ENCODE measurements around the gene CELF4.

CELF4 gene

GRCh38 chr18:37389684-37390368 lies 175.8 kb downstream of the CELF4 start:
- no peaks in the 10 kb centered on the region for H3K36me3 ChIP-seq (ENCODE audit: control insufficient read depth, insufficient read depth, low read length)
- no peak for DNase-seq
- H3K79me2 ChIP-seq (ENCODE audit: control insufficient read depth, insufficient read depth, low read length), result no peaks in the 10 kb centered on the region
- peaks cover 4% of the 10 kb centered on the region for H3K4me1 ChIP-seq (ENCODE audit: control insufficient read depth, low read depth, low read length)
- no peak overlapping the region for H3K18ac ChIP-seq (ENCODE audit: low read length)
- no peak overlapping the region for H2BK120ac ChIP-seq (ENCODE audit: low read depth, low read length)
- WGBS (ENCODE audit: extremely low coverage, insufficient coverage, low lambda C conversion rate), result no CpG with 5 or more reads among the region's 19 CpGs
- no peaks in the 10 kb centered on the region for H3K27me3 ChIP-seq (ENCODE audit: insufficient read depth, low read length, poor library complexity)
- no peak overlapping the region for H3K4ac ChIP-seq (ENCODE audit: low read depth, low read length)
- no peak overlapping the region for H2BK15ac ChIP-seq (replicated peaks; ENCODE audit: low read depth)
- no peak overlapping the region for H2AK5ac ChIP-seq (ENCODE audit: low read length)
- no peak overlapping the region for H3K23ac ChIP-seq (ENCODE audit: low read length)
- H3K4me2 ChIP-seq (ENCODE audit: low read length), result no peak overlapping the region
- H3K27ac ChIP-seq (ENCODE audit: low read depth, low read length), result no peak overlapping the region
- H3K79me1 ChIP-seq (ENCODE audit: low read length), result no peaks in the 10 kb centered on the region
- H4K8ac ChIP-seq (ENCODE audit: low read depth, low read length), result no peak overlapping the region
- no peak overlapping the region for H4K5ac ChIP-seq (ENCODE audit: low read length)
- no peak overlapping the region for H3K4me3 ChIP-seq (ENCODE audit: low read length)
- no peak overlapping the region for H3K56ac ChIP-seq (ENCODE audit: low read length)
- H2BK5ac ChIP-seq (ENCODE audit: low read length), result no peak overlapping the region
- H3K9ac ChIP-seq (ENCODE audit: low read length), result no peak overlapping the region

DNA sequence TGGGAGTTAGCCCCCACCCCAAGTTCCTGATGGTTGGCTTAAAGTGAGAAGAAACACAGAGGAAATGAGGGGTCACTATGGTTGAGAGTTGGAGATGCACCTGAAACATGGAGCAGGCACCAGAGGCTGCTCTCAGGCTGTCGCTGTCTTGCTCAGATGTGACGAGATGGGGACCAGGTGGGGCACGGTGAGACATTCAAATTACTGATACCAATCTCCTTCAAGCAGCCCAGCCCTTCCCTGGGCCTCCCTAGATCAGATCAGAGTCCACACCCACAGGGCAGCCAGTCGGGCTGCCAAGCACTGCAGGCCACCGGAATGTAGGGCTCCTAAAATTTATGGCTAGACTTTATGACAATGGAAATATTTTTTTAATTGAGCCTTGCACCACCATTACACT lies 176.6 kb downstream of the CELF4 start:
- Histone ChIP-seq H3K56ac (ENCODE audit: low read length) (no peak overlapping the region), H3K79me1 (ENCODE audit: low read length) (no peaks in the 10 kb centered on the region), H2BK15ac (replicated peaks; ENCODE audit: low read depth) (no peak overlapping the region), H3K4me2 (ENCODE audit: low read length) (no peak overlapping the region), H4K8ac (ENCODE audit: low read depth, low read length) (no peak overlapping the region), H4K5ac (ENCODE audit: low read length) (no peak overlapping the region), H3K23ac (ENCODE audit: low read length) (no peak overlapping the region), H3K4ac (ENCODE audit: low read depth, low read length) (no peak overlapping the region), H3K9ac (ENCODE audit: low read length) (no peak overlapping the region), H3K27me3 (ENCODE audit: insufficient read depth, low read length, poor library complexity) (no peaks in the 10 kb centered on the region), H3K79me2 (ENCODE audit: control insufficient read depth, insufficient read depth, low read length) (no peaks in the 10 kb centered on the region), H2BK120ac (ENCODE audit: low read depth, low read length) (no peak overlapping the region), H3K18ac (ENCODE audit: low read length) (no peak overlapping the region), H3K4me3 (ENCODE audit: low read length) (no peak overlapping the region), H3K36me3 (ENCODE audit: control insufficient read depth, insufficient read depth, low read length) (no peaks in the 10 kb centered on the region), H2AK5ac (ENCODE audit: low read length) (no peak overlapping the region), H3K27ac (ENCODE audit: low read depth, low read length) (no peak overlapping the region), H3K4me1 (ENCODE audit: control insufficient read depth, low read depth, low read length) (peaks cover 4% of the 10 kb centered on the region), H2BK5ac (ENCODE audit: low read length) (no peak overlapping the region)
- no CpG with 5 or more reads among the region's 5 CpGs for WGBS (ENCODE audit: extremely low coverage, insufficient coverage, low lambda C conversion rate)
- DNase-seq, result no peak

DNA sequence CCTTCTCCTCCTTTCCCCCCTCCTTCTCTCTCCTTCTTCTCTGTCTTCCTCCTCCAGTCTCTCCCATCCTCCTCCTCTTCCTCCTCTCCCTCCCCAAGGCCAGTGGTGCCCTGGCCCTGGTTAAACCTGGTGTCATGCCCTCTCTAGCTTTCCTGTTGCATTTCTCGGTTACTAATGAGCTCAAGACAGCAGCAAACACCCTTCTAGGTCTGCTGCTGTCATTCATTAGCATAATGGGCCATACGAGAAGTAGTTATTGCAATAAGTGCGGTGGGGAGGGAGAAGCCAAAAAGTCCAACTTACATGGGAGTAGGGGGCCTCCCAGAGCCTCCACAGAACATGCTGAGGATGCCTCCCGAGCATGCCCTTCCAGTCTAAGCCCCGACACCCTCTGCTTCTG lies 177.2 kb downstream of the CELF4 start:
- H3K4me1 ChIP-seq (ENCODE audit: control insufficient read depth, low read depth, low read length), result peaks cover 2% of the 10 kb centered on the region
- H2BK120ac ChIP-seq (ENCODE audit: low read depth, low read length), result no peak overlapping the region
- no peak overlapping the region for H3K4me3 ChIP-seq (ENCODE audit: low read length)
- no peaks in the 10 kb centered on the region for H3K79me1 ChIP-seq (ENCODE audit: low read length)
- no peaks in the 10 kb centered on the region for H3K36me3 ChIP-seq (ENCODE audit: control insufficient read depth, insufficient read depth, low read length)
- no peaks in the 10 kb centered on the region for H3K27me3 ChIP-seq (ENCODE audit: insufficient read depth, low read length, poor library complexity)
- no peak overlapping the region for H3K56ac ChIP-seq (ENCODE audit: low read length)
- no peak overlapping the region for H2BK15ac ChIP-seq (replicated peaks; ENCODE audit: low read depth)
- H3K79me2 ChIP-seq (ENCODE audit: control insufficient read depth, insufficient read depth, low read length), result no peaks in the 10 kb centered on the region
- H3K23ac ChIP-seq (ENCODE audit: low read length), result no peak overlapping the region
- DNase-seq, result no peak
- H4K5ac ChIP-seq (ENCODE audit: low read length), result no peak overlapping the region
- H4K8ac ChIP-seq (ENCODE audit: low read depth, low read length), result no peak overlapping the region
- no peak overlapping the region for H3K4ac ChIP-seq (ENCODE audit: low read depth, low read length)
- no CpG with 5 or more reads among the region's 5 CpGs for WGBS (ENCODE audit: extremely low coverage, insufficient coverage, low lambda C conversion rate)
- H2BK5ac ChIP-seq (ENCODE audit: low read length), result no peak overlapping the region
- H3K18ac ChIP-seq (ENCODE audit: low read length), result no peak overlapping the region
- no peak overlapping the region for H3K27ac ChIP-seq (ENCODE audit: low read depth, low read length)
- no peak overlapping the region for H3K4me2 ChIP-seq (ENCODE audit: low read length)
- H3K9ac ChIP-seq (ENCODE audit: low read length), result no peak overlapping the region
- H2AK5ac ChIP-seq (ENCODE audit: low read length), result no peak overlapping the region

GRCh38 chr18:37385846-37386778 lies 179.5 kb downstream of the CELF4 start:
- H3K4ac ChIP-seq (ENCODE audit: low read depth, low read length), result no peak overlapping the region
- no peaks in the 10 kb centered on the region for H3K79me2 ChIP-seq (ENCODE audit: control insufficient read depth, insufficient read depth, low read length)
- no peak overlapping the region for H4K8ac ChIP-seq (ENCODE audit: low read depth, low read length)
- H3K56ac ChIP-seq (ENCODE audit: low read length), result no peak overlapping the region
- H2BK15ac ChIP-seq (replicated peaks; ENCODE audit: low read depth), result no peak overlapping the region
- no peaks in the 10 kb centered on the region for H3K27me3 ChIP-seq (ENCODE audit: insufficient read depth, low read length, poor library complexity)
- no peak overlapping the region for H3K27ac ChIP-seq (ENCODE audit: low read depth, low read length)
- no peak for DNase-seq
- no peaks in the 10 kb centered on the region for H3K4me1 ChIP-seq (ENCODE audit: control insufficient read depth, low read depth, low read length)
- no peak overlapping the region for H3K23ac ChIP-seq (ENCODE audit: low read length)
- no peak overlapping the region for H3K18ac ChIP-seq (ENCODE audit: low read length)
- no peak overlapping the region for H3K4me2 ChIP-seq (ENCODE audit: low read length)
- WGBS (ENCODE audit: extremely low coverage, insufficient coverage, low lambda C conversion rate), result no CpG with 5 or more reads among the region's 9 CpGs
- H2BK5ac ChIP-seq (ENCODE audit: low read length), result no peak overlapping the region
- no peaks in the 10 kb centered on the region for H3K79me1 ChIP-seq (ENCODE audit: low read length)
- H2BK120ac ChIP-seq (ENCODE audit: low read depth, low read length), result no peak overlapping the region
- H3K36me3 ChIP-seq (ENCODE audit: control insufficient read depth, insufficient read depth, low read length), result no peaks in the 10 kb centered on the region
- H3K9ac ChIP-seq (ENCODE audit: low read length), result no peak overlapping the region
- H4K5ac ChIP-seq (ENCODE audit: low read length), result no peak overlapping the region
- H2AK5ac ChIP-seq (ENCODE audit: low read length), result no peak overlapping the region
- no peak overlapping the region for H3K4me3 ChIP-seq (ENCODE audit: low read length)

GRCh38 chr18:37383846-37384595 lies 181.6 kb downstream of the CELF4 start:
- no peak for DNase-seq
- H3K4ac ChIP-seq (ENCODE audit: low read depth, low read length), result no peak overlapping the region
- H4K5ac ChIP-seq (ENCODE audit: low read length), result no peak overlapping the region
- no peaks in the 10 kb centered on the region for H3K36me3 ChIP-seq (ENCODE audit: control insufficient read depth, insufficient read depth, low read length)
- H3K27ac ChIP-seq (ENCODE audit: low read depth, low read length), result no peak overlapping the region
- no peak overlapping the region for H3K4me2 ChIP-seq (ENCODE audit: low read length)
- no peak overlapping the region for H2AK5ac ChIP-seq (ENCODE audit: low read length)
- H2BK5ac ChIP-seq (ENCODE audit: low read length), result no peak overlapping the region
- H3K4me1 ChIP-seq (ENCODE audit: control insufficient read depth, low read depth, low read length), result no peaks in the 10 kb centered on the region
- H3K4me3 ChIP-seq (ENCODE audit: low read length), result no peak overlapping the region
- no peak overlapping the region for H3K56ac ChIP-seq (ENCODE audit: low read length)
- H2BK120ac ChIP-seq (ENCODE audit: low read depth, low read length), result no peak overlapping the region
- no peak overlapping the region for H3K18ac ChIP-seq (ENCODE audit: low read length)
- H3K79me1 ChIP-seq (ENCODE audit: low read length), result no peaks in the 10 kb centered on the region
- H3K27me3 ChIP-seq (ENCODE audit: insufficient read depth, low read length, poor library complexity), result no peaks in the 10 kb centered on the region
- H3K79me2 ChIP-seq (ENCODE audit: control insufficient read depth, insufficient read depth, low read length), result no peaks in the 10 kb centered on the region
- no peak overlapping the region for H3K23ac ChIP-seq (ENCODE audit: low read length)
- no CpG with 5 or more reads among the region's 17 CpGs for WGBS (ENCODE audit: extremely low coverage, insufficient coverage, low lambda C conversion rate)
- H4K8ac ChIP-seq (ENCODE audit: low read depth, low read length), result no peak overlapping the region
- H2BK15ac ChIP-seq (replicated peaks; ENCODE audit: low read depth), result no peak overlapping the region
- no peak overlapping the region for H3K9ac ChIP-seq (ENCODE audit: low read length)
